HG03354 (cell line): Measurements from ENCODE around the gene EHMT1.

Experiments used
- ATAC-seq: cut with Tn5 transposase; IDR thresholded peaks from one replicate; pipeline ENCODE4 v1.9.1; 2021; ENCODE audit warnings: mild to moderate bottlenecking; ENCODE audit not compliant: unreplicated experiment, poor library complexity, severe bottlenecking

Gene EHMT1

GRCh38 chr9:137750566-137750965, 131.8 kb downstream of the EHMT1 start:
- ATAC-seq: no peak

- no peak for ATAC-seq
Measured at GRCh38 chr9:137751616-137752015, 132.8 kb downstream of the EHMT1 start.

GRCh38 chr9:137752426-137752825, 133.6 kb downstream of the EHMT1 start:
- ATAC-seq: no peak

- ATAC-seq: no peak
Measured at GRCh38 chr9:137753192-137753765, 134.5 kb downstream of the EHMT1 start.

GRCh38 chr9:137755261-137755927, 136.6 kb downstream of the EHMT1 start:
- no peak for ATAC-seq

GRCh38 chr9:137756045-137756744, 137.4 kb downstream of the EHMT1 start:
- ATAC-seq: no peak

GRCh38 chr9:137757139-137757538, 138.3 kb downstream of the EHMT1 start:
- no peak for ATAC-seq

- ATAC-seq: peak; percentile 44
Measured at GRCh38 chr9:137757613-137758029, 138.8 kb downstream of the EHMT1 start.

GRCh38 chr9:137758067-137758466, 139.3 kb downstream of the EHMT1 start:
- no peak for ATAC-seq

- no peak for ATAC-seq
Measured at GRCh38 chr9:137759117-137759516, 140.3 kb downstream of the EHMT1 start.

- ATAC-seq: no peak
Measured at GRCh38 chr9:137759649-137760321, 141.0 kb downstream of the EHMT1 start.

- no peak for ATAC-seq
Measured at GRCh38 chr9:137760426-137760825, 141.6 kb downstream of the EHMT1 start.

GRCh38 chr9:137761032-137761431, 142.2 kb downstream of the EHMT1 start:
- no peak for ATAC-seq

- no peak for ATAC-seq
Measured at GRCh38 chr9:137761793-137762192, 143.0 kb downstream of the EHMT1 start.

- peak; percentile 75 for ATAC-seq
Measured at GRCh38 chr9:137762414-137763061, 143.7 kb downstream of the EHMT1 start.

- no peak for ATAC-seq
Measured at GRCh38 chr9:137763271-137763955, 144.6 kb downstream of the EHMT1 start.

GRCh38 chr9:137764171-137764671, 145.4 kb downstream of the EHMT1 start:
- no peak for ATAC-seq

GRCh38 chr9:137764981-137765380, 146.2 kb downstream of the EHMT1 start:
- no peak for ATAC-seq

- no peak for ATAC-seq
Measured at GRCh38 chr9:137765536-137765935, 146.7 kb downstream of the EHMT1 start.
